Activated CD8-positive, alpha-beta memory T cell treated with anti-CD3 and anti-CD28 coated beads for 4 hours (primary cell): ENCODE results near the gene HAUS7.
"Not testable (repeated sequence)": the region's sequence is repeated elsewhere in the genome, so short reads cannot be mapped to it uniquely, and the experiment has no call there.

Source experiments
- DNase-seq, 2 donors: peaks; one replicate each; pipeline ENCODE4 v3.0.0-alpha.2; 2020; ENCODE audit warnings: low read depth in 2 of 2

The HAUS7 gene

DNA sequence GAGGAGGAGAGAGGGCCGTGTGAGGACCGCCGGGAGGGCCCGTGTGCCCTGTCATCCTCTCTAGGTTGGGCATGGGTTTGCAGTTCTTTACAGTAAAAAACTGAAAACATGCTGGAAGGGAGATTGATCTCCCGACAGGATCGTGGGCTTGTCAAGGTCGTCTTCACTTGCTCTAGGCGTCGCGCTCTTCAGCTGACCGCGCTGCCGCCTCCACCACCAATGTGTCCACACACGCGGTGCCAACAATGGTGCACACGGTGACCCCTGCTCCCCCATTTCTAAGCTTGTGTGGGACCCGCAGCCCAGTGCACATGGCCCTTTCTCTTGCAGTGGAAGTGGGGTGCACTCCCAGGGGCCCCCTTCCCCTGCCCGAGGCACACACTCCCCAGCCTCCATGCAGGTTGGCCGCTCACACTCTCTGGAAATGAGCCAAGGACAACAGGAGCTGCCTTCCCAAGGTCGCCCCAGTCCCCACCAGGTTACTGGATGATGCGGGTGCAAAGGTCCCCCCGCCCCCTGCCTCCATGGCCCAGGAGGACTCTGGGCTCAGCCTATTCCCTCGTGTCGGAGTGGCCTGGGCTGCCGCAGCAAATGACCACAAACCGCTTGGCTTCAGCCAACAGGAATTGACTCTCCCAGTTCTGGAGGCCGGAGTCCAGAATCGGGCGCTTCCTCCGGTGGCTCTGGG lies 60.8 kb downstream of the HAUS7 start:
- DNase-seq, result no peak

DNA sequence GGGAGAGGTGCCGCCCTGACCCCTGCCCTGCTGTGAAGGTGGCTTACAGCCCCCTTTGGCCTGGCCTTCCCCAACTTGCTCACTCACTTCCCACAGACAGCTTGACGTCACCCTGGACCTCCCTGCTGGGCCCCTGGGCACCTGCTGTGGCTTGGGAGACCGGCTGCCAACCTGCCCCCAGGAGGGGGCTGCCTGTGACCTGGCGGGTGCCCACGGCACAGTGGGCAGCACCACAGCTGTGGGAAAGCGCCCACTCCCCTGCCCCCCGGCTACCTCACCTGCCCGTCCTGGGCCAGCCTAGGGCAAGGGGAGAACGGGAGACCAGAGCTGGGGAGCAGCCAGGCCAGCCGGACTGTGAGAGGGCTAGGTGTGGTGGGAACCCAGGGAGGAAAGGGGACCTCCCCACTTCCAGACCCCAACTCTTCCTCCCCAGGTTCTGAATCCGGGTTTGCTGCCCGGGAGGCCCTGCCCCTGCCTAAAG lies 61.5 kb downstream of the HAUS7 start:
- DNase-seq, result no peak

DNA sequence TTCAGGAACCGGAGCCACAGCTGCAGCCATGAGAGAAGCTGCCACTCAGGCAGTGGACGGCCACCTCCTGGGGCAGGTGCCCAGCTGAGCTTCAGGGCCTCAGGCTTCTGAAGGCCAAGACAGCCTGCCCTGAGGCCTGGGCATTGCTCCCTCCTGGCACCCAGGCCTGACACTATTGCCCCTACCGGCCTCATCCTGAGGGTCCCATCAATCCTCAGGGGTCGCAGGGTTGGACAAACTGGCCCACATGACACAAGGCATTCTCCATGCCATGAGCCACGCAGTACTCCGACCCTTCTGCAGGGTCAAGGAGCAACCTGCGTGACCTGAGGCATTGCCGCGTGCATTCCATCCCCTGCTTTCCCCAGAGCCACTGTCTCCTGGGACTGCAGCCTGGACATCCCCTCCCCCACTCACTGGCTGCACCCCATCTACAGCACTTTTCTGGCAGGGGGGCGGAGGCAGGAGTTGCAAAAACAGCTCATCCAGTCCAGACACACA lies 62.1 kb downstream of the HAUS7 start:
- DNase-seq, result no peak

DNA sequence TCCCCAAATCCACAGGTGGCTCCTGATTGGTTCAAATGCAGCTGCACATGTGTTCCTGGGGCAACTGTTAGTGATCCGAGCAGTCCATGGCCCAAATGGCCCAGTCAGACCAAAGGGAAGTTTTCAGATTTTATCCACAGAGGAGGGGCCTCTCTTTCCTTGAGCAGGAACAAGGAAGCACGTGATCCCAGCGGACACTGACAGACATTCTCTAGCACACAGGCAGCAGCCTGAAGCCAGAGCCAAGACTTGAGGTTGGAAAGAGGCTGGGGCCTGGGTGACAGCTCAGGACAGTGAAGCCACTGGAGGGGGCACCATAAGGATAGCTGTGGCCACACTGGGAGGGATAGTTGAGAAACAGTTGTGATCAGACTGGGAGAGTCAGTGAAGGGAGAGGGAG lies 62.6 kb downstream of the HAUS7 start:
- DNase-seq, result no peak

DNA sequence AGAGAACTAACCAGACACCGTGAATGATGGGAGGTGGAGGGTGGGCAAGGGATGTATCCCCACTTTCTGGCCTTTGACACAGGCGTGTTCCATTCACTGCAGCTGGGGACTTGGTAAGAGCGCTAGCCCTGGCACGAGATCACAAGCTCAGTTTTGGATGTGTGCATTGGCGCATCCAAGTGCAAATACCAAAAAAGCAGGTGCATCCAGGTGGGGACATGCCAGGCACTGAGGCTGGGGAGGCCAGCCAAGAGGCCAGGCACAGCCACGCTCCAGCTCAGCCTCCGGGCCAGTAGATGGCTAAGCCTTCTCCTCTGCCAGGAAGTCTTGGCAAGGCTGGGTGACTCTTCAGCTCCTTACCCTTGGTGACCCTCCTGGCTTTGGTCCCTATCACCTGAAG lies 63.5 kb downstream of the HAUS7 start:
- DNase-seq, result no peak

DNA sequence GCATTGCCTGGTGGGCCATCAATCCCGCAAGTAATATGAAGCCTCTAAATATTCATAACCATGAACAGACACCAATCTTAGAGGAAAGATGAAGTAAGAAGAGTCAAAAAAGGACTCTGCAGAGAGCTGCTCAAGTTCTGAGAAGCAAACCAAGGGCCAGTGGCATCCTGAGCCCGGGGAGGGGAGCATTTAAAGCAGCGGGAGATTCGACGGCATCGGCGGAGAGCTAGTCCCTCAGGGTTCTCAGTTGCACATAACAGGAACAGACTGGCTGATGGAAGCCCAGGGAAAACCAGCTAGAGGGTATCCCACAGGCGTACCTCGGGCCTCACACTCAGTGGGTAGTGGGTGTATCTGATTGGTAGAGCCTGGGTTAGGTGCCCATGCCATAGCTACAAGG lies 64.4 kb downstream of the HAUS7 start:
- no peak for DNase-seq

DNA sequence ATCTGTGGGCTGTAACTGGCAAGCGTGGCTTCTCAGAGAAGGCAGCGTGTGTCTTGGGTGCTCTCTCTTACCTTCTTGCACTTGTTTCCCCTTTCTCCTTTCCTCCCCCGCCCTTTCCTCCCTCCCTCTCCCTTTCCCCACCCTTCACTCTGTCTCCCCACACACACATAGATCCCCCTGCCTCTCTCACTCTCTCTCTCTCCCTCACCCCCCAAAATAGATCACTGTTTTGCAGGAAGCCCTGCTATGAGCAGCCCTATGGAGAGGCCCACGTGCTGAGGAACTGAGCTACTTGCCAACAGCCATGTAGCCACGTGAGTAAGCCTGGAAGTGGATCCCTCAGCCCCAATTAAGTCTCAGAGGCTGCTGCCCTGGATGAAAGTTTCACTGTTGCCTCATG lies 65.0 kb downstream of the HAUS7 start:
- DNase-seq, result no peak

DNA sequence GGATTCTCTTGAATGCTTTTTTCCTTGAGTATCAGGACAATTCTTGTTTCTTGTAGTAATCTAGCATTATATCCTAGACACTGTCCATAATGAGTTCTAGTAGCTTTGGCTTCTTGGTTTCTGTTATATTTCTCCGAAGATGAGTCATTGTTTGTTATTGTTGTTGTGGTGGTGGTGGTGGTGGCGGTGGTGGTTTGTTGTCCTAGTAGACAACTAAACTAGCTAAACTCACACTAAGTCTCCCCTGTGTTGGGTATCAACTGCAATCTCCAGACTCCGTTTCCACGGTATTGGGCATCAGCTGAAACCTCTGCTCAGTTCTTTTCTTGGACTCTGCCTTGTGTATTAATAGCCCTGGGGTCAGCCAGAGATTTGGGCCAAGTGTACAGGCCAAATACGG lies 66.0 kb downstream of the HAUS7 start:
- DNase-seq, result not testable (repeated sequence)

DNA sequence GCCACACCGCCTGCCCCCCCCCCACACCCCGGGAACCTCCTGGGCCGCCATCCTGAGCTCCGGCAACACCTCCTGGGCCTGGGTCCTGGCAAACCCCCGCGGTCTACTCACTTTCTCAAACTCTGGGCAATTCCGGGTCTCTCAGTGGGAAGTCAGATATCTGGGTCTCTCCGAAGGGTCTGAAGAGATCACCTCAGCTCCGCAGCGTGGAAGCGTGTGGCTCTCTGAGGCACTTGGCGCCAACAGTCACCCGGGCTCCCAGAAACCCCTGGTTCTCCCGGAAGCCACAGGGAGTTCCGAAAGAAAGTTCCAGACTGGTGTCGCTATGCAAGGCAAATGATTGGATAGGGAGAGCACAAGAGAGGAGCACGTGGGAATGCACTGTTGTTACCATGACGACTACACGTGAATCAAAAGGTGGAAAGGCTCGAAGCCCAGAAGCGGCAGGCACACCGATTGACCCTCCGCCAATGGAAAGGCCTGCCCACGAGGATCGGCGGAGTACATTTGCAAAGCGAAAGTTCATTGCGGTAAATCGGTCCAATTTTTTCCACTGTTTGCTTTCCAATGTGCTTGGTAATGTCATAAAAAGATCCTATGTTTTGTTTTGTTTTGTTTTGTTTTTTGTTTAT lies 69.1 kb downstream of the HAUS7 start, which contains the start of gene PNMA6E:
Gene PNMA6E, minus strand, starts transcription at position 218 of the 632 bp plus-strand sequence. CDS start 2,501 bp downstream, outside the sequence.
- DNase-seq, result no peak

DNA sequence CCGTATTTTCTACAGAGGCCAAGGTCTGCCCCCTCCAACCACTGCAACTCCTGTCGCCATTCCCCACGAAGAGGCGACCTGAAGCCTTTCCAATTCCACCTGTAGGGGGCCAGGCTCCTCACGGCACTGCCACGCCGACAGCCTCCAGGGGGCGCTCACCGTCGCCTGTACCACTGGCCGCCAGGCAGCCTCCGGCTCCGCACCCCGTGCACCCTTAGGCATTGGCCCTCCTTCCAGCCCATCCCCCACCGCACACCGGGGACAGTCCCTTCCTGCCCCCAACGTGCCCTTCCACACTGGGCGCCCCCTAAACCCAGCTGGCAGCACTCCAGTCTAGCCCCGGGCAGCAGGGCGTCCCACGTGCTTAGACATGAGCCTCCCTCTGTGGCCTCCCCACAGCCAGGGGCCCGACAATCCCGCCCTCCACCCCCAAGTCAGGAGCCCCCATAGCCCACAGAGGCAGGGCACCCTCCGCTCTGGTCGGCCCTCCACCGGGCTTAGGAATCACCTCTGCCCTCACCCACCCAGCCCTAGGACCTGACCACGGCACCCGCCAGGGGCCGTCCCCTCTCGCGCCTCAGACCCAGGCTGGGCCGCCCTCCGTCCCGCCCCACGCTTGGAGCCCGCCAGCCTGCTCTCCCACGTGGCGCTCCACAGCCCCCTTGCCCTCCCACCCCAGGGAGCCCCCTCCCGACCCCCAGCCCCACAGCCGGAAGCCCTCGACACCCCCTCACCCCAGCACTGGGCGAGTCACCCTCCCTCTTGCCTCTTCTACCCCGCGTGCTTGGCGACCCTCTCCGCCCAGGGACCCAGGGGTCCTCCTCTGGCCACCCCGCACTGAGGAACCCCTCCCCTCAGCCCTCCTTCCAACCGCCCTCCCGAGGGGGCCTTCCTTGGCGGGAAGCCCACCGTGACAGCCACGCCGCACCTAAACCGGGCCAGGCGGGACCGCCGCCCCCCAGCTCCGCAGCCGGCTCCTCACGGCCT lies 69.9 kb downstream of the HAUS7 start:
- no peak for DNase-seq

DNA sequence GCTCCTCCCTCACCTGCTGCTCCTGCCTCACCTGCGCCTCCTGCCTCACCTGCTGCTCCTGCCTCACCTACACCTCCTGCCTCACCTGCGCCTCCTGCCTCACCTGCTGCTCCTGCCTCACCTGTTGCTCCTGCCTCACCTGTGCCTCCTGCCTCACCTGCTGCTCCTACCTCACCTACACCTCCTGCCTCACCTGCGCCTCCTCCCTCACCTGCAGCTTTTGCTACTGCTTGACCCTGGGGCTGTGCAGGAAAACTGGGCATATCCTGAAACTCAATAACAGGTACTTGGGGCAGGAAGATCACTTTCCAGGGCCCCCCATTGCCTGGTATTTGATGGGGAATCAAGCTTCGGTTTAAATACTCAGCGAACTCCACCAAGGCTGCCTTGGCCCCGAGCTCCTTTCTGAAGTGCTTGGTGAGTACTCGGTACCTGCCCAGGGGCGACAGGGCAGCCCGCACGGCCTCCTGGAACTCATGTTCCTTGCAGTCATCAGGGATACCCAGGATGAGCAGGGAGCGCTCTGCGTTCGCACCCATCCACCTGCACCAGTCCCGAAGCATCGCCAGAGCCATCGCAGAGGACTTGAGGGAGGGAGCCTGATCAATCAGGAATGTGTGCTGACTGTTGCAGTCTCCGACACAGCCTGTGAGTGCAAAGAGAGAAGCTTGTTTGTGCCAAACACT lies 72.0 kb downstream of the HAUS7 start:
- DNase-seq, result no peak
